IMR-90 (cell line): ENCODE data around the gene JRKL. TPM values are rescaled to one million over a fixed set of nuclear protein-coding genes. Genes with fewer than 3 reads are reported as not detected.
"Not testable (repeated sequence)": the region's sequence is repeated elsewhere in the genome, so short reads cannot be mapped to it uniquely, and the experiment has no call there.

Source experiments
- ATAC-seq: fragments of 200-7000 bp; cut with Tn5 transposase; 2 replicates; pipeline ENCODE4 v1.9.1; 2020; ENCODE audit warnings: low read depth, mild to moderate bottlenecking, moderate library complexity
- BruUV-seq: library from RNA; stranded (reverse); fragments of 400-500 nt; replicated peaks from 2 replicates; lab custom pipeline; 2021; lab: Mats Ljungman, UMichigan
- CTCF ChIA-PET: fragments of 300-600 bp; formaldehyde crosslinking; extraction: SDS; loops from one replicate; lab custom pipeline; 2021; ENCODE audit warnings: antibody characterized with exemption; lab: Yijun Ruan, JAX
- POLR2A ChIA-PET: fragments of 300-600 bp; sonication (Branson Sonifier 250); formaldehyde crosslinking; loops from one replicate; lab custom pipeline; 2022; ENCODE audit warnings: antibody characterized with exemption; ENCODE audit not compliant: unreplicated experiment; lab: Charles Lee
- DNase-seq: peaks from one replicate; pipeline ENCODE4 v3.0.0; 2013
- H2AFZ ChIP-seq: replicated peaks from 2 replicates; pipeline ENCODE3; 2013; ENCODE audit warnings: low read length, mild to moderate bottlenecking; ENCODE audit not compliant: poor library complexity
- H2AK5ac ChIP-seq: 2 replicates; pipeline ENCODE4 v1.6.1; 2013; ENCODE audit warnings: low read depth, low read length, inconsistent platforms
- H2AK9ac ChIP-seq: replicated peaks from 2 replicates; pipeline ENCODE3; 2013; ENCODE audit warnings: mild to moderate bottlenecking, low read depth, low read length, moderate library complexity; ENCODE audit not compliant: poor library complexity
- H2BK120ac ChIP-seq: 2 replicates; pipeline ENCODE4 v1.6.1; 2013; ENCODE audit warnings: low read depth, low read length, inconsistent platforms
- H2BK15ac ChIP-seq: 3 replicates; pipeline ENCODE4 v1.6.1; 2013; ENCODE audit warnings: low read depth, low read length, inconsistent platforms
- H2BK20ac ChIP-seq: 2 replicates; pipeline ENCODE4 v1.6.1; 2013; ENCODE audit warnings: low read depth, mild to moderate bottlenecking, inconsistent platforms, low read length, moderate library complexity
- H2BK5ac ChIP-seq: 2 replicates; pipeline ENCODE4 v1.6.1; 2013; ENCODE audit warnings: mild to moderate bottlenecking, low read depth, low read length, inconsistent platforms; ENCODE audit not compliant: poor library complexity, severe bottlenecking
- H3K14ac ChIP-seq: replicated peaks from 2 replicates; pipeline ENCODE4 v1.6.1; 2013; ENCODE audit warnings: low read depth, low read length, inconsistent platforms
- H3K18ac ChIP-seq: 2 replicates; pipeline ENCODE4 v1.6.1; 2013; ENCODE audit warnings: low read depth, low read length, control low read depth
- H3K23ac ChIP-seq: 2 replicates; pipeline ENCODE4 v1.6.1; 2013; ENCODE audit warnings: low read depth, low read length, inconsistent platforms
- H3K27ac ChIP-seq: 2 replicates; pipeline ENCODE4 v1.5.1; 2013; ENCODE audit warnings: mild to moderate bottlenecking, control low read depth, low read length; ENCODE audit not compliant: insufficient read depth
- H3K27me3 ChIP-seq: 2 replicates; pipeline ENCODE4 v1.6.1; 2013; ENCODE audit warnings: low read length; ENCODE audit not compliant: control insufficient read depth, insufficient read depth
- H3K36me3 ChIP-seq: 2 replicates; pipeline ENCODE4 v1.6.1; 2013; ENCODE audit warnings: low read length, mixed read lengths; ENCODE audit not compliant: control insufficient read depth, insufficient read depth
- H3K4ac ChIP-seq: 2 replicates; pipeline ENCODE4 v1.6.1; 2013; ENCODE audit warnings: low read depth, low read length, inconsistent platforms
- H3K4me1 ChIP-seq: 2 replicates; pipeline ENCODE4 v1.6.1; 2013; ENCODE audit warnings: low read length, mixed read lengths; ENCODE audit not compliant: control insufficient read depth, insufficient read depth
- H3K4me2 ChIP-seq: 2 replicates; pipeline ENCODE4 v1.6.1; 2013; ENCODE audit warnings: low read depth, mild to moderate bottlenecking, control low read depth, low read length, moderate library complexity
- H3K4me3 ChIP-seq: 2 replicates; pipeline ENCODE4 v1.5.1; 2013; ENCODE audit warnings: low read depth, mild to moderate bottlenecking, control low read depth, low read length, moderate library complexity; ENCODE audit not compliant: insufficient read depth
- H3K56ac ChIP-seq: 2 replicates; pipeline ENCODE4 v1.6.1; 2013; ENCODE audit warnings: low read length, inconsistent platforms; ENCODE audit not compliant: insufficient read depth; ENCODE audit errors: extremely low read depth
- H3K79me1 ChIP-seq, 2 experiments: 2 replicates each; pipeline ENCODE4 v1.6.1; 2013; ENCODE audit warnings: low read length in 2 of 2, inconsistent platforms in 1 of 2, low read depth in 1 of 2
- H3K9ac ChIP-seq: 2 replicates; pipeline ENCODE4 v1.6.1; 2013; ENCODE audit warnings: low read depth, low read length, control low read depth
- H3K9me1 ChIP-seq: 2 replicates; pipeline ENCODE4 v1.6.1; 2013; ENCODE audit warnings: low read length, inconsistent platforms; ENCODE audit not compliant: insufficient read depth
- H3K9me3 ChIP-seq: 2 replicates; pipeline ENCODE4 v1.6.1; 2013; ENCODE audit warnings: low read length; ENCODE audit not compliant: control insufficient read depth, insufficient read depth
- H4K20me1 ChIP-seq: 2 replicates; pipeline ENCODE4 v1.6.1; 2013; ENCODE audit warnings: low read length, inconsistent platforms; ENCODE audit not compliant: insufficient read depth
- H4K5ac ChIP-seq: 2 replicates; pipeline ENCODE4 v1.6.1; 2013; ENCODE audit warnings: mild to moderate bottlenecking, low read depth, low read length, control low read depth
- H4K8ac ChIP-seq, 2 experiments: 2 replicates each; pipeline ENCODE4 v1.6.1; 2013; ENCODE audit warnings: low read depth in 2 of 2, low read length in 2 of 2, control low read depth in 1 of 2, inconsistent platforms in 1 of 2
- H4K91ac ChIP-seq: 2 replicates; pipeline ENCODE4 v1.6.1; 2013; ENCODE audit warnings: low read depth, low read length, inconsistent platforms; ENCODE audit not compliant: insufficient read depth
- CEBPB ChIP-seq: IDR thresholded peaks from 2 replicates; pipeline ENCODE4 v1.6.1; 2012; ENCODE audit warnings: low read depth, low read length, improper control_type of control experiment
- MAZ ChIP-seq: IDR thresholded peaks from 2 replicates; pipeline ENCODE4 v1.6.1; 2012; ENCODE audit warnings: low read depth, mild to moderate bottlenecking, low read length, improper control_type of control experiment, moderate library complexity, borderline replicate concordance
- WGBS, 2 experiments: methylation state at CpG; one replicate each; pipeline versions ENCODE4 v1.1.5 to v1.1.7; 2013; ENCODE audit warnings: missing lambda C conversion rate in 2 of 2; ENCODE audit not compliant: insufficient read length in 1 of 2; ENCODE audit errors: extremely low coverage in 2 of 2; 5-methylcytosine and 5-hydroxymethylcytosine counted together
- dilution Hi-C: fragments of 300-500 bp; cut with HindIII; formaldehyde crosslinking; loops from one replicate; pipeline ENCODE4 v1.14.3; 2018; ENCODE audit warnings: low sequenced_read_pairs; ENCODE audit not compliant: unreplicated experiment
- in situ Hi-C: fragments of 300-500 bp; cut with MboI; formaldehyde crosslinking; loops from 3 replicates; pipeline ENCODE4 v1.14.3; 2019; ENCODE audit warnings: low sequenced_read_pairs, inconsistent platforms, mixed read lengths
- intact Hi-C: fragments of 100-400 bp; cut with micrococcal nuclease; formaldehyde crosslinking; loops from 2 replicates; pipeline ENCODE4 v1.10.0; 2022
- polyA plus RNA-seq, 3 experiments: library from polyadenylated mRNA; depleted of rRNA; stranded (reverse); fragments of >200 nt; gene quantifications; 2 replicates each; pipeline ENCODE4 v1.2.3, GENCODE V29; 2012; ENCODE audit warnings: low replicate concordance in 1 of 3
- total RNA-seq: library from RNA; depleted of rRNA; stranded (reverse); fragments of >200 nt; gene quantifications from 2 replicates; pipeline ENCODE4 v1.2.3, GENCODE V29; 2012

JRKL gene
- total and polyA plus RNA-seq, 2 of the 4 experiments (the other 2 are of a cell fraction) = 5.6 to 5.9 TPM

DNA sequence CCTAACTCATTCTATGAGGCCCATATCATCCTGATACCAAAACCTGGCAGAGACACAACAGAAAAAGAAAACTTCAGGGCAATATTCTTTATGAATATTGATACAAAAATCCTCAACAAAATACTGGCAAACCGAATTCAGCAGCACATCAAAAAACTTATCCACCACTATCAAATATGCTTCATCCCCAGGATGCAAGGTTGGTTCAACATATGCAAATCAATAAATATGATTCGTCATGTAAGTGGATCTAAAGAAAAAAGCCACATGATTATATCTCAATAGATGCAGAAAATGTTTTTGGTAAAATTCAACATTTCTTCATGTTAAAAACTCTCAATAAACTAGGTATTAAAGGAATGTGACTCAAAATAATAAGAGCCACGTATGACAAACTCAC is 40.9 kb downstream of the JRKL start:
- H3K4me2 ChIP-seq = no peak overlapping the region
- ATAC-seq = no peak
- no peak overlapping the region for H3K4ac ChIP-seq
- H3K4me1 ChIP-seq = no peaks in the 10 kb centered on the region
- H3K9me3 ChIP-seq = no peaks in the 10 kb centered on the region
- H3K14ac ChIP-seq = no peak overlapping the region
- WGBS, 2 experiments = no CpG with 5 or more reads among the region's 3 CpGs
- 0 out of 2 replicates have a peak, but pooled peaks cover 3% of the 10 kb centered on the region for H3K27me3 ChIP-seq
- no peak overlapping the region for H3K27ac ChIP-seq
- no peak overlapping the region for H2BK15ac ChIP-seq
- no peak overlapping the region for H2AFZ ChIP-seq
- no peak overlapping the region for H2AK9ac ChIP-seq
- dilution Hi-C loops (no loop called here), in situ Hi-C loops (loop anchor here (25.0 kb wide), 2 partner anchors 1368 to 1818 kb away; partner anchors contain the start of gene SRSF8), intact Hi-C loops (no loop called here)
- H3K9ac ChIP-seq = no peak overlapping the region
- POLR2A ChIA-PET = no interaction called here
- H4K8ac ChIP-seq = no peak overlapping the region
- TF ChIP-seq MAZ (no peak), CEBPB (no peak)
- no peak overlapping the region for H3K18ac ChIP-seq
- H2BK120ac ChIP-seq = no peak overlapping the region
- H3K79me1 ChIP-seq = no peaks in the 10 kb centered on the region
- H4K20me1 ChIP-seq = no peaks in the 10 kb centered on the region
- H3K9me1 ChIP-seq = no peaks in the 10 kb centered on the region
- H3K4me3 ChIP-seq = no peak overlapping the region
- H4K5ac ChIP-seq = no peak overlapping the region
- DNase-seq = no peak
- H3K36me3 ChIP-seq = no peaks in the 10 kb centered on the region
- H2BK20ac ChIP-seq = no peak overlapping the region
- no peak overlapping the region for H2BK5ac ChIP-seq
- no peak overlapping the region for H2AK5ac ChIP-seq
- H4K91ac ChIP-seq = no peak overlapping the region
- no peak overlapping the region for H3K56ac ChIP-seq
- no TSS peak for BruUV-seq
- CTCF ChIA-PET = no interaction called here
- no peak overlapping the region for H3K23ac ChIP-seq

- DNase-seq, H3K27me3 ChIP-seq, CTCF ChIA-PET, H3K79me1 ChIP-seq, intact Hi-C loops, H3K36me3 ChIP-seq, ATAC-seq, H2AK5ac ChIP-seq, H2BK20ac ChIP-seq, H3K18ac ChIP-seq, H3K56ac ChIP-seq, BruUV-seq, H2AK9ac ChIP-seq, H4K8ac ChIP-seq, POLR2A ChIA-PET, H3K23ac ChIP-seq, H3K4ac ChIP-seq, H4K91ac ChIP-seq, H3K27ac ChIP-seq, H3K4me1 ChIP-seq, H3K4me2 ChIP-seq, H4K5ac ChIP-seq, H3K9ac ChIP-seq, H2BK5ac ChIP-seq, H2AFZ ChIP-seq, H3K9me3 ChIP-seq, H3K14ac ChIP-seq, H3K4me3 ChIP-seq, H4K20me1 ChIP-seq, H2BK15ac ChIP-seq, dilution Hi-C loops, H2BK120ac ChIP-seq, H3K9me1 ChIP-seq: not testable (repeated sequence)
- in situ Hi-C loops = loop anchor here (25.0 kb wide), 2 partner anchors 1370 to 1820 kb away; partner anchors contain the start of gene SRSF8
Observed at GRCh38 chr11:96432654-96433053, 42.8 kb downstream of the JRKL start.
